Measurements from ENCODE around the gene CTRB1. TPM values are rescaled to one million over a fixed set of nuclear protein-coding genes. Genes with fewer than 3 reads are reported as not detected.
A peak's percentile ranks its signal among the peaks of the same experiment; 100 is the strongest.
"Not testable (repeated sequence)": the region's sequence is repeated elsewhere in the genome, so short reads cannot be mapped to it uniquely, and the experiment has no call there.

Gene CTRB1
- total RNA-seq, 1 experiment from 2014 or later = 5.6 TPM

- H3K4me1 ChIP-seq (ENCODE audit: control insufficient read depth in 1 of 2, insufficient read depth in 2 of 2, low read length in 2 of 2) = peaks cover 60 to 64% of the 10 kb centered on the region in 2 experiments
- RAD21 ChIA-PET (ENCODE audit: low non-redundant PET in 1 of 2, low total read pairs in 2 of 2, uncharacterized antibody in 2 of 2, unreplicated experiment in 2 of 2); H4K20me1 ChIP-seq (ENCODE audit: insufficient read depth); intact Hi-C loops (cut with micrococcal nuclease); H3K4me3 ChIP-seq (replicated peaks in 1 of 2; ENCODE audit: low read depth in 1 of 2, low read length in 2 of 2); H3K27me3 ChIP-seq (ENCODE audit: insufficient read depth, low read length); CTCF ChIA-PET; H3K9ac ChIP-seq (ENCODE audit: low read length); POLR2A ChIA-PET; H3K9me2 ChIP-seq (ENCODE audit: insufficient read depth); H3K4me2 ChIP-seq (ENCODE audit: low read length); H2AFZ ChIP-seq (ENCODE audit: low read depth, low read length, poor library complexity, severe bottlenecking); ATAC-seq; BruUV-seq (replicated peaks); DNase-seq (ENCODE audit: low read depth, low spot score); H3K9me3 ChIP-seq (ENCODE audit: control insufficient read depth in 1 of 2, insufficient read depth in 1 of 2, low read depth in 1 of 2, low read length in 2 of 2): not testable (repeated sequence)
- peaks cover 85% of the 10 kb centered on the region for H3K79me2 ChIP-seq (ENCODE audit: insufficient read depth, low read length)
- peaks cover 6 to 12% of the 10 kb centered on the region in 2 experiments; a peak in 2 of 4 replicates for H3K36me3 ChIP-seq (ENCODE audit: control insufficient read depth in 1 of 2, insufficient read depth in 2 of 2, low read length in 2 of 2)
- peak overlapping the region; percentile 7; the same call in 1 of the 2 replicates for H3K27ac ChIP-seq (ENCODE audit: low read depth, low read length)
Measured at GRCh38 chr16:75242436-75243078, 23.8 kb downstream of the CTRB1 start.

DNA sequence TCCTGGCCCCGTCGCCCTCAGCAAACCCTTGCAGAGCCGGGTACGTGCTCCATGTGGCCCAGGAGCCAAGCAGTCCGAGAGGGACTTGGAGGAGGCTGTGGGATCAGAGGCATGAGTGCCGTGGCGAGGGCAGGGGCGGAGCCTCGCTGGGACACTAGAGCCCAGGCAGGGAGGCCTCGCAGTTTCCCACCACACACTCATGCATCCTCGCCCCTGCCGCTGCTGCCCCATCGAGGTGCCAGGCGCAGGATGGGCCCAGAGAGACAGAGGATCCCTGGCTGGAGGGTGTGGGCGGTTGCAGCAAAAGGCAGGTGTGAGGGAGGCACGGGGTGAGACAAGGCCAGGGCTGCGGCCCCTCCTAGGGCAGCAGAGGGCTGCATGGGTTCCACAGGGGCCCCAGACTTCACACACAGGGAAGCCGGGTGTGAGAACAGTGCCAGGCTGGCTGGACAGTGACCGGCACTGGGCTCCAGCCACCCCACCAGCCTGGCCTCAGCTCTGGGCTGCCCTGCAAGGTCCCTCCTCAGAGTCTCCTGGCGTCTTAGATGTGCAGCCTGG lies 25.0 kb downstream of the CTRB1 start:
- Histone ChIP-seq H2AFZ (ENCODE audit: low read depth, low read length, poor library complexity, severe bottlenecking) (no peak overlapping the region), H4K20me1 (ENCODE audit: insufficient read depth) (no peaks in the 10 kb centered on the region), H3K9me2 (ENCODE audit: insufficient read depth) (no peaks in the 10 kb centered on the region), H3K79me2 (ENCODE audit: insufficient read depth, low read length) (peaks cover 85% of the 10 kb centered on the region), H3K4me1 (ENCODE audit: control insufficient read depth in 1 of 2, insufficient read depth in 2 of 2, low read length in 2 of 2) (peaks cover 67 to 69% of the 10 kb centered on the region in 2 experiments), H3K4me3 (replicated peaks in 1 of 2; ENCODE audit: low read depth in 1 of 2, low read length in 2 of 2) (no peak overlapping the region), H3K27me3 (ENCODE audit: insufficient read depth, low read length) (no peaks in the 10 kb centered on the region), H3K36me3 (ENCODE audit: control insufficient read depth in 1 of 2, insufficient read depth in 2 of 2, low read length in 2 of 2) (peaks cover 6 to 12% of the 10 kb centered on the region in 2 experiments; a peak in 2 of 4 replicates), H3K27ac (ENCODE audit: low read depth, low read length) (peak overlapping the region; percentile 97), H3K9ac (ENCODE audit: low read length) (peak overlapping the region; percentile 67), H3K4me2 (ENCODE audit: low read length) (peak overlapping the region; percentile 64), H3K9me3 (ENCODE audit: control insufficient read depth in 1 of 2, insufficient read depth in 1 of 2, low read depth in 1 of 2, low read length in 2 of 2) (no peaks in the 10 kb centered on the region)
- no peak for DNase-seq (ENCODE audit: low read depth, low spot score)
- RAD21 ChIA-PET (ENCODE audit: low non-redundant PET in 1 of 2, low total read pairs in 2 of 2, uncharacterized antibody in 2 of 2, unreplicated experiment in 2 of 2) = interaction anchor here in 1 of 2 experiments (0.5 kb wide), 1 partner anchor 10 kb away, joined by 3 read pairs; no protein-coding TSS in a partner anchor
- no peak for TF ChIP-seq ZFX (IDR thresholded peaks at IDR 0.05)
- no peak for TF ChIP-seq EGR1 (IDR thresholded peaks at IDR 0.05; ENCODE audit: low read depth)
- TF ChIP-seq SIN3A (IDR thresholded peaks at IDR 0.05; ENCODE audit: low read depth) = no peak
- no peak for TF ChIP-seq ZBTB33 (IDR thresholded peaks at IDR 0.05; ENCODE audit: extremely low read depth, insufficient replicate concordance, low read length)
- TF ChIP-seq SP1 (IDR thresholded peaks at IDR 0.05; ENCODE audit: low read depth) = no peak
- TF ChIP-seq FOSL1 (IDR thresholded peaks at IDR 0.05; ENCODE audit: low read depth) = no peak
- no peak for TF ChIP-seq ELF1 (IDR thresholded peaks at IDR 0.05; ENCODE audit: borderline replicate concordance, low read depth)
- TF ChIP-seq TCF7L2 (IDR thresholded peaks at IDR 0.05; ENCODE audit: borderline replicate concordance, extremely low read depth, insufficient read depth, insufficient read length) = no peak
- no peak for TF ChIP-seq POLR2A (IDR thresholded peaks at IDR 0.05; ENCODE audit: borderline replicate concordance, extremely low read depth, insufficient read depth, insufficient read length)
- BruUV-seq (replicated peaks) = no TSS peak
- CTCF ChIA-PET = no interaction called here
- ATAC-seq = no peak
- POLR2A ChIA-PET = no interaction called here
- intact Hi-C loops (cut with micrococcal nuclease) = no loop called here
